Hepatocyte (in vitro differentiated cells): Measurements from ENCODE around the gene HTRA2.

Source experiments
- CTCF ChIP-seq: fragments of 200-600 bp; sonication (generic); IDR thresholded peaks from 2 replicates; pipeline ENCODE4 v1.5.1; 2016; ENCODE audit warnings: antibody characterized with exemption, mild to moderate bottlenecking; ENCODE audit not compliant: poor library complexity
- EZH2 ChIP-seq: fragments of 200-600 bp; sonication (generic); IDR thresholded peaks from 2 replicates; pipeline ENCODE4 v1.6.1; 2016; ENCODE audit warnings: antibody characterized with exemption, mild to moderate bottlenecking, borderline replicate concordance
- EZH2phosphoT487 ChIP-seq: fragments of 200-600 bp; sonication (generic); IDR thresholded peaks from one replicate; pipeline ENCODE4 v1.6.1; 2018; ENCODE audit warnings: antibody characterized with exemption, mild to moderate bottlenecking, low read depth, moderate library complexity; ENCODE audit not compliant: unreplicated experiment, severe bottlenecking

- TF ChIP-seq CTCF (no peak), EZH2 (peak; percentile 75), EZH2phosphoT487 (no peak)
These were observed 30.3 kb upstream of the HTRA2 start, which contains the start of gene LBX2 for GRCh38 chr2:74499267-74499939.
